ENCODE results near the gene FABP3.

- TF ChIP-seq CTCF (IDR thresholded peaks at IDR 0.05; ENCODE audit: low read length) (no peak), EZH2 (IDR thresholded peaks at IDR 0.05; ENCODE audit: borderline replicate concordance, low read length) (no peak)
Observed at GRCh38 chr1:31345635-31346034, 27.2 kb downstream of the FABP3 start.
